T-cell (primary cell): Measurements from ENCODE around the gene GGT6. TPM values are rescaled to one million over a fixed set of nuclear protein-coding genes. Genes with fewer than 3 reads are reported as not detected.

Experiments used
- ATAC-seq, 4 experiments: fragments of 200-7000 bp in 3 of 4; fragments of 150-1000 bp in 1 of 4; cut with Tn5 transposase; replicated peaks in 1 of 4; 1 replicate in 3 of 4; 2 replicates in 1 of 4; pipeline ENCODE4 v1.10.0; 2021; ENCODE audit warnings: moderate library complexity in 3 of 4, mild to moderate bottlenecking in 2 of 4, moderate number of reproducible peaks in 1 of 4
- CTCF ChIA-PET, 2 donors: fragments of 300-600 bp; sonication (Branson Sonifier 250); formaldehyde crosslinking; loops; one replicate each; lab custom pipeline; 2022; ENCODE audit warnings: antibody characterized with exemption in 2 of 2; lab: Charles Lee
- POLR2A ChIA-PET, 2 donors: fragments of 300-600 bp; sonication (Branson Sonifier 250); formaldehyde crosslinking; loops; one replicate each; lab custom pipeline; 2022; ENCODE audit warnings: antibody characterized with exemption in 2 of 2; lab: Charles Lee
- DNase-seq, 35 experiments: peaks; one replicate each; pipeline versions ENCODE4 v3.0.0 to v3.0.0-alpha.2; 2013 to 2023
- H3K27ac ChIP-seq: one replicate; pipeline ENCODE4 v1.5.1; 2013; ENCODE audit warnings: low read length
- H3K27me3 ChIP-seq, 2 experiments: replicated peaks in 1 of 2; 1 replicate in 1 of 2; 2 replicates in 1 of 2; pipeline versions ENCODE4 v1.6.1 to v1.7.0; 2013; ENCODE audit warnings: low read length in 1 of 2, mixed read lengths in 1 of 2; ENCODE audit not compliant: control insufficient read depth in 2 of 2, insufficient read depth in 2 of 2; ENCODE audit errors: extremely low read depth in 1 of 2
- H3K36me3 ChIP-seq, 2 donors: 1 replicate in 1 of 2; 2 replicates in 1 of 2; pipeline versions ENCODE4 v1.6.1 to v1.7.0; 2013; ENCODE audit warnings: low read length in 1 of 2; ENCODE audit not compliant: control insufficient read depth in 2 of 2, insufficient read depth in 1 of 2; ENCODE audit errors: extremely low read depth in 1 of 2
- H3K4me1 ChIP-seq, 2 experiments: 1 replicate in 1 of 2; 2 replicates in 1 of 2; pipeline versions ENCODE4 v1.6.1 to v1.7.0; 2013; ENCODE audit warnings: low read length in 2 of 2, mixed read lengths in 1 of 2; ENCODE audit not compliant: insufficient read depth in 2 of 2, control insufficient read depth in 1 of 2; ENCODE audit errors: extremely low read depth in 1 of 2
- H3K4me3 ChIP-seq, 2 donors: 1 replicate in 1 of 2; 2 replicates in 1 of 2; pipeline versions ENCODE4 v1.5.1 to v1.7.0; 2013; ENCODE audit warnings: mild to moderate bottlenecking in 2 of 2, low read length in 1 of 2, moderate library complexity in 1 of 2; ENCODE audit not compliant: control insufficient read depth in 1 of 2; ENCODE audit errors: extremely low read depth in 1 of 2
- H3K9me3 ChIP-seq: 2 replicates; pipeline ENCODE4 v1.7.0; 2013
- H3K27ac Mint-ChIP-seq, 2 donors: one replicate each; pipeline ENCODE4 v1.8.0; 2020 to 2021; ENCODE audit warnings: mild to moderate bottlenecking in 2 of 2, mixed read lengths in 2 of 2
- H3K27me3 Mint-ChIP-seq, 2 donors: one replicate each; pipeline ENCODE4 v1.8.0; 2021 to 2022; ENCODE audit warnings: mixed read lengths in 2 of 2
- H3K36me3 Mint-ChIP-seq: one replicate; pipeline ENCODE4 v1.8.0; 2021; ENCODE audit warnings: mixed read lengths
- H3K4me1 Mint-ChIP-seq, 3 donors: one replicate each; pipeline ENCODE4 v1.8.0; 2020 to 2022; ENCODE audit warnings: mixed read lengths in 3 of 3, mild to moderate bottlenecking in 1 of 3
- H3K4me3 Mint-ChIP-seq, 3 donors: one replicate each; pipeline ENCODE4 v1.8.0; 2020 to 2022; ENCODE audit warnings: mild to moderate bottlenecking in 3 of 3, mixed read lengths in 3 of 3, moderate library complexity in 3 of 3
- H3K9me3 Mint-ChIP-seq, 3 donors: one replicate each; pipeline ENCODE4 v1.8.0; 2020 to 2022; ENCODE audit warnings: mixed read lengths in 3 of 3
- WGBS: methylation state at CpG from one replicate; pipeline ENCODE4 v1.1.5; 2013; ENCODE audit warnings: missing lambda C conversion rate; ENCODE audit not compliant: insufficient coverage; 5-methylcytosine and 5-hydroxymethylcytosine counted together
- total RNA-seq, 35 experiments: library from RNA in 6 of 35; stranded (reverse) in 6 of 35; fragments of 120-200 nt in 1 of 35; gene quantifications; one replicate each; pipeline versions ENCODE4 v1.2.1 to v1.2.4 and lab custom pipeline; 2013 to 2026

GGT6 gene
- total RNA-seq, 5 donors from 2014 or later (not counting 1 experiment from before 2014, with no cell fraction given), result not detected

DNA sequence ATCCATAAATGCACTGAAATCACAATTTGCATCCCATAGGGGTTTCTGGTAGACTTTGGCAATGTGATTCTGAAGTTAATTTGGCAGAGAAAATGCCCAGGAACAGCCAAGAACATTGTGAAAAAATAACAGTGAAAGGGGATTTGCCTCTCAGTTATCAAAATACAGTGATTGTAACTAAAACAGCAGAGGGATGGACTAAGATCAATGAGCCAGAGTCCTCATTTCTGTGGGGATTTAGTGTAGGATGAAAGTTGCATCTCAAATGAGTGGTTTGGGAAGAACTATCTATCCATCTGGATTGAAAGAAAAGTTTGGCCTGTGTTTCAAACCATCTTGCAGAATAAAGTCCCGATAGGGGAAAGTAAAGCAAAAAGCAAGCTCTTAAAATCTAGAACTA is 33.2 kb downstream of the GGT6 start:
- Mint-ChIP-seq H3K36me3 (no peaks in the 10 kb centered on the region), H3K27me3 (peaks cover 3 to 8% of the 10 kb centered on the region in 2 donors), H3K4me3 (no peak overlapping the region), H3K27ac (no peak overlapping the region), H3K9me3 (no peaks in the 10 kb centered on the region), H3K4me1 (no peaks in the 10 kb centered on the region)
- H3K4me3 ChIP-seq, result no peak overlapping the region
- DNase-seq (no peak), ATAC-seq (no peak)
- no peaks in the 10 kb centered on the region for H3K4me1 ChIP-seq
- WGBS, result no CpG with 5 or more reads among the region's 1 CpG
- no peaks in the 10 kb centered on the region for H3K36me3 ChIP-seq
- no peaks in the 10 kb centered on the region for H3K9me3 ChIP-seq
- CTCF ChIA-PET, result interaction anchor here in 1 of 2 donors (0.7 kb wide), 1 partner anchor 31 kb away, joined by 3 read pairs; no protein-coding TSS in a partner anchor
- H3K27ac ChIP-seq, result no peak overlapping the region
- POLR2A ChIA-PET, result no interaction called here
- peaks cover 0 to 13% of the 10 kb centered on the region in 2 experiments for H3K27me3 ChIP-seq

DNA sequence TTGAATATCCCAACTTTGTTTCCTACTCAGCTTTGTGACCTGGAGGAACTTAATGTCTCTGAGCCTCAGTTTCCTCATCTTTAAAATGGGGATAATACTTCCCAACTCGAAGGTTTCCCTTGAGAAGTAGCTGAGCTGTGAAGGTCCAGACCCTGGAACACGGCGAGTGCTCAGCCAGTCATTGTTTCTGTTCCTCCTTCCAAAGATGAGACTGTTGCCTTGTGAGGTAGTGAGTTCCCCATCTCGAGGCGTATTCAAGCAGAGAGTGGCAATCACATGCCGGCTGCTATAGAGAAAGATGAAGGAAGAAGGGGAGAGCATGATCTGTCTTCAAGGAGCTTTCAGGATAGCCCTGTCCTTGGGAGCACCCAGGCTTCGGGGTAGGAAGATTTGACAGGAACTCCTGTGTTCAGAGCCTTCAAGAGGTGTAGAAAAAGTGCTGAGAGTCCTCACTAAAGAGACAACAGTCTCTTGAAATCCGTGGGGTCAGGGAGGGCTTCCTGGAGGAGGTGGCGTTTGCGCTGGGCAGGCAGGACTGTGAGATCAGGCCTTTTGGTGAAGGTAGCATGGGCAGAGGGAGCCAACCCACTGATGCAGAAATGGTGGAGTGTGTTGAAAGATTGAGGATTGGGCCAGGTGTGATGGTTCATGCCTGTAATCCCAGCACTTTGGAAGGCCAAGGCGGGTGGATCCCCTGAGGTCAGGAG is 34.5 kb downstream of the GGT6 start:
- Histone ChIP-seq H3K27ac (no peak overlapping the region), H3K4me1 (no peaks in the 10 kb centered on the region), H3K27me3 (peaks cover 0 to 2% of the 10 kb centered on the region in 2 experiments), H3K9me3 (no peaks in the 10 kb centered on the region), H3K4me3 (no peak overlapping the region), H3K36me3 (no peaks in the 10 kb centered on the region)
- no peak overlapping the region for H3K27ac Mint-ChIP-seq
- no peak overlapping the region for H3K4me3 Mint-ChIP-seq
- no peaks in the 10 kb centered on the region for H3K36me3 Mint-ChIP-seq
- H3K27me3 Mint-ChIP-seq, result peaks cover 0 to 4% of the 10 kb centered on the region in 2 donors
- ChIA-PET CTCF (no interaction called here), POLR2A (no interaction called here)
- H3K4me1 Mint-ChIP-seq, result no peaks in the 10 kb centered on the region
- WGBS, result 85% methylated on average over 8 of the region's 11 CpGs
- ATAC-seq, result no peak
- no peak for DNase-seq
- H3K9me3 Mint-ChIP-seq, result no peaks in the 10 kb centered on the region

DNA sequence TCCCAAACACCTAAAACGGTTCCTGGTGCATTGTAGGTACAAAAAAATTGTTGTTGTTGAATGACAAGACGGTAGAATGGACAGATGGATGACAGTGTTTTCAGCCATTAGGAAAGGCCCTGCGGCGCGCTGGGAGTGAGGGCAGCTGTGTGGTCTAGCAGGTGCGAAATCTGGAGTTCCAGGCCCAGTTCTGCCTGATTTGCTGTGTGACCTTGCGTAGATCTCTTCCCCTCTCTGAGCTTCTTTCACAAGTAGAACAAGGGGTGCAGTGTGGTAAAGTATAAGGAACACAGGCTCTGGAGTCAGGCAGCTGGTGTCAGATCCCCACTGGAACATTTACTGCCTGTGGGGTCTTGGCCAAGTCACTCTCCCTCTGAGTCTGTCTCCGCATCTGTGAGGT is 36.4 kb downstream of the GGT6 start:
- Histone ChIP-seq H3K4me1 (peaks cover 0 to 2% of the 10 kb centered on the region in 2 experiments), H3K27me3 (peaks cover 0 to 15% of the 10 kb centered on the region in 2 experiments), H3K36me3 (no peaks in the 10 kb centered on the region), H3K4me3 (no peak overlapping the region), H3K9me3 (no peaks in the 10 kb centered on the region), H3K27ac (no peak overlapping the region)
- no peak for ATAC-seq
- H3K4me3 Mint-ChIP-seq, result no peak overlapping the region
- H3K4me1 Mint-ChIP-seq, result no peaks in the 10 kb centered on the region
- no peaks in the 10 kb centered on the region for H3K36me3 Mint-ChIP-seq
- no peaks in the 10 kb centered on the region for H3K9me3 Mint-ChIP-seq
- POLR2A ChIA-PET, result no interaction called here
- no peaks in the 10 kb centered on the region for H3K27me3 Mint-ChIP-seq
- 78% methylated on average over 6 of the region's 8 CpGs for WGBS
- DNase-seq, result no peak
- CTCF ChIA-PET, result no interaction called here
- no peak overlapping the region for H3K27ac Mint-ChIP-seq

DNA sequence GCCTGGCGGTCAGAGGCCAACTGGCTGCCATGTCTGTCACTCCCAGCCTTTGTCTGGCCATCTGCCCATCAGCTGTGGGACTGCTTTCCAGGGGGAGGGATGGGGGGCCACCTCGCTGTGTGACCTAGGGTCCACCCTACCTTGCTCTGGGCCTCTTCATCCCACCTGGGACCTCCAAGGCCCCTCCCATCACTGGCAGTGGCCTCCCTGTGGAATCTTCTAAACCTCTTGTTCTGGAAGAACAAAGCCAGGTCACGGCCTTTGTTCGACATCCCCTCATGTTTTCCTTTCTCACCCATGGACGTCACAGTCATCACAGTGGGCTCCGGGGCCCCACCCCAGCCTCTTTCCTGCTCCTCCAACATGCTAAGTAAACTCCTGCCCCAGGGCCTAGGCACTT is 37.7 kb downstream of the GGT6 start:
- Mint-ChIP-seq H3K27me3 (no peaks in the 10 kb centered on the region), H3K27ac (no peak overlapping the region), H3K9me3 (no peaks in the 10 kb centered on the region), H3K4me1 (no peaks in the 10 kb centered on the region), H3K36me3 (no peaks in the 10 kb centered on the region), H3K4me3 (no peak overlapping the region)
- ChIA-PET CTCF (no interaction called here), POLR2A (no interaction called here)
- Histone ChIP-seq H3K4me1 (peaks cover 0 to 2% of the 10 kb centered on the region in 2 experiments), H3K9me3 (no peaks in the 10 kb centered on the region), H3K4me3 (no peak overlapping the region), H3K27ac (no peak overlapping the region), H3K27me3 (peaks cover 0 to 15% of the 10 kb centered on the region in 2 experiments), H3K36me3 (no peaks in the 10 kb centered on the region)
- WGBS, result 86% methylated on average over 4 of the region's 6 CpGs
- DNase-seq (no peak), ATAC-seq (no peak)

DNA sequence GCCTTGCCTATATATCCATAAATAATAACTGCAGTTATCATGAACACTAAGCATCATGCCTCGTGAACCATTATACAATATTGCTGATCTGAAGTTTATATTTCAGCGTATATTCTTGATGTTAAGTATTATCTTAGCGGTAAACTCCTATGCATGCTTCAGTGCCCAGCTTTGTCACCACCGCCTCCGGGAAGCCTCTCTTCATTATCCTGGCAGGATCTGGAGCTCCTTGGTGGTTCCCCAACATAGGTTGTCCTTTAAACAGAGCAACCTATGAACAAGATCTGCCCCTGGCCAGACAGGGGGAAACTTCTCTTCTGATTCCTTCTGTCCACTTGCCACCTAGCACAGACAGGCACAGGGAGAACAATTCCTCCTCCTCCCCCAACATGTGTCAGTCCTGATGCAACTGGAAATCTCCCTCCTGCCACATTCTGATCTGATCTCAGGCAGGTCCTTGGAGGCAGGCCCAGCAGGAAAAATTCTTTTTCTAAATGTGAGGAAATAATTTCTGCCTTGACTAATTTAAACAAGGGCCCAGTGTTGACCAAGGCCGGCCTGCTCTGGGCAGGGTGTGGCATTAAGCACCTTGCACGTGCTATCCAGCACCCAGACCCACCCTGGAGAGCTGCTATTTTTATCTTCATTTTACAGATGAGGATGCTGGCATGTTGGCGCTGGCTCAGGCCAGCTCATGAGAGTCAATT is 39.3 kb downstream of the GGT6 start:
- H3K36me3 ChIP-seq, result no peaks in the 10 kb centered on the region
- POLR2A ChIA-PET, result interaction anchor here in 1 of 2 donors (0.6 kb wide), 1 partner anchor 780 kb away, joined by 6 read pairs; no protein-coding TSS in a partner anchor
- 94% methylated on average over 3 of the region's 8 CpGs for WGBS
- Mint-ChIP-seq H3K36me3 (no peaks in the 10 kb centered on the region), H3K27me3 (no peaks in the 10 kb centered on the region), H3K4me1 (no peaks in the 10 kb centered on the region), H3K27ac (no peak overlapping the region), H3K4me3 (no peak overlapping the region), H3K9me3 (no peaks in the 10 kb centered on the region)
- DNase-seq, result no peak
- CTCF ChIA-PET, result no interaction called here
- no peak overlapping the region for H3K27ac ChIP-seq
- no peak overlapping the region for H3K4me3 ChIP-seq
- no peak for ATAC-seq
- H3K9me3 ChIP-seq, result no peaks in the 10 kb centered on the region
- peaks cover 0 to 18% of the 10 kb centered on the region in 2 experiments for H3K27me3 ChIP-seq
- H3K4me1 ChIP-seq, result peaks cover 0 to 2% of the 10 kb centered on the region in 2 experiments

DNA sequence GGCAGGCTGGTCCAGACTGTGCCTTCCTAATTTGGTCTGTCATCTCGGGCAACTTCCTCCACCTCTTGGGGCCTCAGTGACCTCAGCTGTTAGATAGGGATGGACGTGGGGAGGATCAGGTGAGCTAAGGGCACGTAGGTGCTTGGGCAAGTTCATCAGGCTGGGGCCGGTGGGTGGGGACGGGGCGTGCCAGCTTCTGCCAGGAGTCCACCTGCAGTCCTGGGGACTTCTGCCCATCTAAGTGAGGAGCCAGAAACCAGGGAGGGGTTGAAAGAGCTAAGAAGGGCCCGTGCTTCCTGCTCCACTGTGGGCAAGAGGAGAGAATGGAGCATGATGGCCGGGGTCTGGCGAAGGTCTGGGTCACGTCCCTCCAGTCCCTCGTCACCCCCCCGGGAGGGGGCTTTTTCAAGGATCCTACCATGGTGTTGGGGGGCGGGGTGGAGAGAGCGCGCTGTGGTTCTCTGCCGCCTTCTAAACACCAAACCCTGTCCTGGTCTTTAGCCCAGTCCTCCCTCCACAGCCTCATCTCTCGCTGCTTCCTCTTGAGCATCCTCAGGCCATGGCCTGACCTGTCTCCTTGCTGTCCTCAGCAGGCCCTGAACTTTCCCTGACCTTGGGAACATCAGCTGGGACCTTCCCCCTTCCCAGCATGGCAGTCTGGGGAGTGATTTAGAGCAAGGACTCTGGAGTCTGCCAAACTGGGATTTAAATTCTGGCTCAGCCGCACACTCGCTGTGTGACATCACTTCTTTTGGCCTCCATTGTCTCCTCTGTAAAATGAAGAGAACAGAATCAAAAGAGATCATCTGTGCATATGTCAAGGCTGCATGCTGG is 40.1 kb downstream of the GGT6 start:
- peaks cover 0 to 2% of the 10 kb centered on the region in 2 experiments for H3K4me1 ChIP-seq
- no peaks in the 10 kb centered on the region for H3K36me3 ChIP-seq
- no peak overlapping the region for H3K4me3 ChIP-seq
- no peak overlapping the region for H3K27ac Mint-ChIP-seq
- H3K4me3 Mint-ChIP-seq, result no peak overlapping the region
- H3K4me1 Mint-ChIP-seq, result no peaks in the 10 kb centered on the region
- 89% methylated on average over 12 of the region's 19 CpGs for WGBS
- ATAC-seq (no peak), DNase-seq (no peak)
- CTCF ChIA-PET, result no interaction called here
- H3K9me3 Mint-ChIP-seq, result no peaks in the 10 kb centered on the region
- H3K36me3 Mint-ChIP-seq, result no peaks in the 10 kb centered on the region
- H3K27me3 ChIP-seq, result peaks cover 0 to 18% of the 10 kb centered on the region in 2 experiments
- POLR2A ChIA-PET, result no interaction called here
- no peak overlapping the region for H3K27ac ChIP-seq
- H3K27me3 Mint-ChIP-seq, result no peaks in the 10 kb centered on the region
- H3K9me3 ChIP-seq, result no peaks in the 10 kb centered on the region
